ENCODE measurements around the gene MRPL12.
"Not testable (repeated sequence)": the region's sequence is repeated elsewhere in the genome, so short reads cannot be mapped to it uniquely, and the experiment has no call there.

MRPL12 gene

GRCh38 chr17:81716674-81716996, 13.5 kb downstream of the MRPL12 start:
- no peak for DNase-seq (ENCODE audit: low read depth in 2 of 2)

GRCh38 chr17:81717049-81717765, 14.0 kb downstream of the MRPL12 start:
- no peak for DNase-seq (ENCODE audit: low read depth in 2 of 2)

DNA sequence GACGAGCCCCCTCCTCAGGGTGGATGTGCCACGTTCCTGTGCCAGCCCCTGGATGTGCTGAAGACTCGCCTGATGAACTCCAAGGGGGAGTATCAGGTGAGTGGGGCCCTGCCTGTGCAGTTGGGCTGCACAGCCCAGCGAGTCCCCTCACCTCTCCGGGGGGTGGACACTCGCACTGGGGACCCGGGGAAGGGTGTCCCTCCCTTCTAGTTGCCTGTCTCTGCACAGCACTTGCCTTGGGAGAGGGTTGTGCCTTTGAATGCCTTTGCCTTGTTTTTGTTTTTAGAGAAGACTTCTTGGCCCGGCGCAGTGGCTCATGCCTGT, 14.6 kb downstream of the MRPL12 start:
- no peak for DNase-seq (ENCODE audit: low read depth in 2 of 2)

- no peak for DNase-seq (ENCODE audit: low read depth in 2 of 2)
These were observed 16.5 kb downstream of the MRPL12 start for GRCh38 chr17:81719410-81720266.

DNA sequence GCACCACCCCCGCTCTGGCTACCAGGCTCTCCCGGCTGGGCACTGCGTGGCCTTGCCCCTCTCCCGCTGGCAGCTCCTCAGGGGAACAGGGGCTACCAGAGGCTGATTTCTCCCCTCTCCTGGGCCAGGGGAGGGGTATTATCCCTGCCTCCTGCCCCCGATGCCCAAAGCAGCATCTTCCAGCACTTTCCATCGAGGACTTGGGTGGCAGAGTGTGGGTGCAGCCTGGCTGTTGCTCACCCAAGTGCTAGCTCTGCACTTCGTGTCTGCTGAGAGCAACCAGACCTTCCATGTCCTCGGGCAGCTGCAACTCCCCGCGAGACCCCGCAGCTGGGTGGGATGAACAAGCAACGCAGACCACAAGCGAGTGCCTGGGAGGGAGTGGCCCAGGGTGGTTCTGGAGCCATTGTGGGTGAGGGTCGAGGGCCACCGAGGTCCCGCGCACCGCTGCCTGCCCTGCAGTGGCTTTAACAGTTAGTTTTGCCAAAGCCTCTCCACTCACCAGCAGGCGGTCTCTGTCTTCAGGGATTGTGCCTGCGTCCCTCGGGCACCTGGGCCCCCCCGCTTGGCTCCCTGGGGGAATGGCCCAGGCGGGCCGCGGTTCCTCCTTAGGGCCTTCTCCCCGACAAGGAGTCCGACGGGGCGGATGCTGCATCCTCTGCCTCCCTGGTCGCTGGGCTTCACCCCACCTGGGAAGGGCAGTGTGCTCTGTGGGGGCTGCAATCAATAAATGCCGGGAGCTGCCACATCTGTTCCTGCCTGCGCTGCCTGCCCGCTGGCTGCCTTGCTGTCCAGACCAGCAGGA, 17.3 kb downstream of the MRPL12 start:
- DNase-seq (ENCODE audit: low read depth in 2 of 2) = no peak

- DNase-seq (ENCODE audit: low read depth in 2 of 2) = no peak
These were observed 19.3 kb downstream of the MRPL12 start for GRCh38 chr17:81722184-81723120.

- DNase-seq (ENCODE audit: low read depth in 2 of 2) = no peak
These were observed 20.6 kb downstream of the MRPL12 start for GRCh38 chr17:81723651-81724209.

DNA sequence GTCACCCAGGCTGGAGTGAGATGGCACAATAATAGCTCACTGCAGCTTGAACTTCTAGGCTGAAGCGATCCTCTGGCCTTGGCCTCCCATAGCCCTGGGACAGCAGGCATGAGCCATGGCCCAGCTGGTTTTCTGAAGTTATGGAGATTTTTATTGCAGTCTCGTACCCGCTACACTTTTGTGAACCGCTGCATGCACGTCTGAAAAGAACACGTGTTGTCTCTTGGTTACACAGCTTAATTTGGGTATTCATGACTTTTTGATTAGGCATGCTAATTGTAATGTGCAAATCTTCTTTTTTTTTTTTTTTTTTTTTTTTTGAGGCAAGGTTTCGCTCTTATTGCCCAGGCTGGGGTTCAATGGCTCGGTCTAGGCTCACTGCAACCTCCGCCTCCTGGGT, 22.3 kb downstream of the MRPL12 start:
- no peak for DNase-seq (ENCODE audit: low read depth in 2 of 2)

DNA sequence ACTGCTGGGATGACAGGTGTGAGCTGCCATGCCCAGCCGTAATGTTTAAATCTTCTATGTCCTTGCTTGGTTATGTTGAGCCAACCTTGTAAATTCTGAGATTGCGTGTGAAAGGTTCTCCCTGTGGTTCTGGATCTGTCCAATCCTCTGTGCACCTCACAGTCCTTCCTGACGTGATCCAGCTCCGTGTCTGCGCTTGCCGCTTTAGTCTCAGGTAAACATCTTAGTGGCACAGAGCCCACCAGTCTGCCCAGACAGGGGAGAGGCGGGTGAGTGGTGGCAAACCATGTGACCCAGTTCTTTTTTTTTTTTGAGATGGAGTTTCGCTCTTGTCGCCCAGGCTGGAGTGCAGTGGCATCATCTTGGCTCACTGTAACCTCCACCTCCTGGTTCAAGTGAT, 22.8 kb downstream of the MRPL12 start:
- no peak for DNase-seq (ENCODE audit: low read depth in 2 of 2)

- no peak for DNase-seq (ENCODE audit: low read depth in 2 of 2)
These were observed 24.3 kb downstream of the MRPL12 start for GRCh38 chr17:81727324-81728031.

GRCh38 chr17:81733507-81734404, 30.6 kb downstream of the MRPL12 start:
- no peak for DNase-seq (ENCODE audit: low read depth in 2 of 2)

GRCh38 chr17:81734405-81735263, 31.5 kb downstream of the MRPL12 start:
- DNase-seq (ENCODE audit: low read depth in 2 of 2) = no peak

GRCh38 chr17:81735264-81736102, 32.3 kb downstream of the MRPL12 start:
- no peak for DNase-seq (ENCODE audit: low read depth in 2 of 2)

GRCh38 chr17:81737947-81738800, 35.0 kb downstream of the MRPL12 start:
- DNase-seq (ENCODE audit: low read depth in 2 of 2) = no peak

DNA sequence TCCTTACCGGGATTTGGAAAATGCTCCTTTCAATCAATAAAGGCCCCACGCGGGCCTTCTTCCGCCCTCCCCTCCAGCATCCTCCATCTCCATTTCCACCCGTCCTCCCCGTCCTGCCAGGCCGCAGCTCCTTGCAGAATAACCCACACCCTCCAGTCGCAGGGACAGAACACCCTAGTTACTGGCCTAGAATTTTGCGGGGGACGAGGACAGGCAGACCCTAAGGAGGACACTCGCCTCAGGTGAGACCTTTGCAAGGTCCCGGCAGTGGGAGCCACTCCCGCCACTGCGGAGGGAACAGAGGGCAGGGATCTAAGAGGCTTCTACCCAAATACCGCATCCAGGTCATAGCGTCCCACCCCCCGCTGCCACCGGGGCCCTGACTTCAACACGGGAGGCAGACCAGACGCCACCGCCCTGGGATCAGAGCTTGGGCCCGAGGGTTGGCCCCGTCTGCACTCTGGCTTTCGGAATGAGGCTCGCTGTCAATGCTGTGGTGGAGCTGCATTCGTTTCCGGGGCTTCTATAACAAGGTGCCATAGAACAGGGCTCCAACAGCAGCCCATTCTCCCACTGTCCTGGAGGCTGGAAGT, 35.7 kb downstream of the MRPL12 start:
- DNase-seq (ENCODE audit: low read depth in 2 of 2) = no peak

GRCh38 chr17:81739593-81739992, 36.4 kb downstream of the MRPL12 start:
- not testable (repeated sequence) for DNase-seq (ENCODE audit: low read depth in 2 of 2)
